GM12878 (cell line): ENCODE results near the gene RECK. TPM values are rescaled to one million over a fixed set of nuclear protein-coding genes. Genes with fewer than 3 reads are reported as not detected.

Experiments
- ATAC-seq: fragments of 200-7000 bp; cut with Tn5 transposase; 3 replicates; pipeline ENCODE4 v1.9.1; 2020; ENCODE audit warnings: mild to moderate bottlenecking, moderate library complexity
- BruUV-seq: library from RNA; stranded (reverse); fragments of 400-500 nt; replicated peaks from 2 replicates; lab custom pipeline; 2021; lab: Mats Ljungman, UMichigan
- CTCF ChIA-PET: fragments of 300-600 bp; sonication (Branson Sonifier 250); formaldehyde crosslinking; extraction: SDS; loops from one replicate; lab custom pipeline; 2021; ENCODE audit warnings: inconsistent platforms; lab: Yijun Ruan, JAX
- POLR2A ChIA-PET: fragments of 350-600 bp; formaldehyde crosslinking; extraction: SDS; loops from one replicate; lab custom pipeline; 2021; ENCODE audit warnings: inconsistent platforms; lab: Charles Lee
- RAD21 ChIA-PET: fragments of 300-600 bp; sonication (Branson Sonifier 250); formaldehyde crosslinking; loops from one replicate; lab custom pipeline; 2023; ENCODE audit warnings: antibody characterized with exemption; ENCODE audit not compliant: unreplicated experiment; lab: Charles Lee
- SMC1A ChIA-PET: fragments of 300-600 bp; sonication (Branson Sonifier 250); formaldehyde crosslinking; loops from one replicate; lab custom pipeline; 2023; ENCODE audit not compliant: unreplicated experiment, uncharacterized antibody; lab: Charles Lee
- DNase-seq: peaks from one replicate; pipeline ENCODE4 v3.0.0-alpha.2; 2011; ENCODE audit warnings: low read depth, low spot score
- FAIRE-seq: peaks from 3 replicates; lab custom pipeline; 2011; peaks lifted over from hg19 to GRCh38; lab: Jason Lieb, UNC
- H2AFZ ChIP-seq: 2 replicates; pipeline ENCODE4 v1.6.0; 2011; ENCODE audit warnings: low read depth, low read length, control low read depth; ENCODE audit not compliant: control insufficient read depth
- H3K27ac ChIP-seq: 2 replicates; pipeline ENCODE4 v1.5.1; 2011; ENCODE audit warnings: control low read depth; ENCODE audit not compliant: control insufficient read depth, insufficient read depth
- H3K27me3 ChIP-seq, 2 experiments: replicated peaks in 1 of 2; 2 replicates each; pipeline versions ENCODE4 v1.6.0 to v1.6.1; 2011; ENCODE audit warnings: low read length in 1 of 2; ENCODE audit not compliant: control insufficient read depth in 2 of 2, insufficient read depth in 2 of 2
- H3K36me3 ChIP-seq, 2 experiments: 2 replicates each; pipeline ENCODE4 v1.5.1; 2011; ENCODE audit warnings: low read length in 1 of 2; ENCODE audit not compliant: control insufficient read depth in 2 of 2, insufficient read depth in 2 of 2
- H3K4me1 ChIP-seq: 2 replicates; pipeline ENCODE4 v1.6.1; 2011; ENCODE audit warnings: mild to moderate bottlenecking, low read length, moderate library complexity, mixed read lengths; ENCODE audit not compliant: control insufficient read depth, insufficient read depth
- H3K4me2 ChIP-seq: 2 replicates; pipeline ENCODE4 v1.6.0; 2011; ENCODE audit warnings: control low read depth; ENCODE audit not compliant: control insufficient read depth, insufficient read depth
- H3K4me3 ChIP-seq: fragments of 200-600 bp; sonication (generic); 2 replicates; pipeline ENCODE4 v1.5.1; 2016
- H3K79me2 ChIP-seq: 2 replicates; pipeline ENCODE4 v1.6.0; 2011; ENCODE audit warnings: low read length; ENCODE audit not compliant: control insufficient read depth, insufficient read depth
- H3K9ac ChIP-seq: 2 replicates; pipeline ENCODE4 v1.8.0; 2011; ENCODE audit warnings: low read length, control low read depth, mixed read lengths; ENCODE audit not compliant: control insufficient read depth, insufficient read depth
- H3K9me3 ChIP-seq: replicated peaks from 3 replicates; pipeline ENCODE4 v1.5.1; 2011; ENCODE audit warnings: mild to moderate bottlenecking, low read length; ENCODE audit not compliant: control insufficient read depth, insufficient read depth
- H4K20me1 ChIP-seq: 2 replicates; pipeline ENCODE4 v1.6.0; 2011; ENCODE audit not compliant: control insufficient read depth, insufficient read depth
- CEBPB ChIP-seq, 2 experiments: fragments of 150-350 bp in 1 of 2; IDR thresholded peaks; 2 replicates each; pipeline ENCODE4 v1.6.1; 2012 to 2014; ENCODE audit warnings: low read depth in 2 of 2, low read length in 2 of 2, borderline replicate concordance in 1 of 2, inconsistent platforms in 1 of 2
- HDAC6 ChIP-seq: fragments of 200-600 bp; sonication (generic); IDR thresholded peaks from one replicate; pipeline ENCODE4 v1.8.0; 2017; ENCODE audit warnings: antibody characterized with exemption; ENCODE audit not compliant: unreplicated experiment
- JUND ChIP-seq: IDR thresholded peaks from 2 replicates; pipeline ENCODE4 v1.6.1; 2012; ENCODE audit warnings: low read depth, mild to moderate bottlenecking, low read length, improper control_type of control experiment, moderate library complexity
- KDM1A ChIP-seq: fragments of 200-600 bp; sonication (generic); IDR thresholded peaks from 2 replicates; pipeline ENCODE4 v1.6.1; 2016; ENCODE audit warnings: borderline replicate concordance
- MYC ChIP-seq: IDR thresholded peaks from 2 replicates; pipeline ENCODE4 v1.6.1; 2011; ENCODE audit warnings: mild to moderate bottlenecking, low read length, moderate library complexity, inconsistent platforms; ENCODE audit not compliant: insufficient read depth, insufficient replicate concordance, insufficient read length, severe bottlenecking
- POLR2AphosphoS2 ChIP-seq: IDR thresholded peaks from 2 replicates; pipeline ENCODE4 v1.6.1; 2011; ENCODE audit warnings: low read depth, mild to moderate bottlenecking, low read length, improper control_type of control experiment, moderate library complexity
- RAD51 ChIP-seq: fragments of 450-650 bp; IDR thresholded peaks from 2 replicates; pipeline ENCODE4 v1.6.1; 2016; ENCODE audit warnings: moderate library complexity, mild to moderate bottlenecking, inconsistent platforms
- RBBP5 ChIP-seq: fragments of 200-600 bp; sonication (generic); conservative IDR thresholded peaks from 2 replicates; pipeline ENCODE4 v1.6.1; 2016
- SMARCA5 ChIP-seq: fragments of 450-650 bp; IDR thresholded peaks from 2 replicates; pipeline ENCODE4 v1.6.1; 2017; ENCODE audit warnings: mild to moderate bottlenecking
- SUPT20H ChIP-seq: IDR thresholded peaks from 2 replicates; pipeline ENCODE4 v1.6.1; 2011; ENCODE audit warnings: low read depth, mild to moderate bottlenecking, low read length, moderate library complexity, borderline replicate concordance; ENCODE audit not compliant: control insufficient read depth
- TCF3 ChIP-seq: IDR thresholded peaks from 2 replicates; pipeline ENCODE4 v1.6.1; 2012; ENCODE audit warnings: low read depth, mild to moderate bottlenecking, low read length, borderline replicate concordance; ENCODE audit not compliant: insufficient read depth
- YBX1 ChIP-seq: fragments of 450-650 bp; IDR thresholded peaks from 2 replicates; pipeline ENCODE4 v1.6.1; 2016; ENCODE audit warnings: antibody characterized with exemption
- ZBTB11 ChIP-seq: fragments of 450-650 bp; formaldehyde crosslinking; IDR thresholded peaks from 2 replicates; pipeline ENCODE4 v1.5.0; 2022; ENCODE audit warnings: mild to moderate bottlenecking, missing genetic modification characterization
- ZBTB4 ChIP-seq: fragments of 450-650 bp; formaldehyde crosslinking; IDR thresholded peaks from 2 replicates; pipeline ENCODE4 v1.4.0; 2022; ENCODE audit warnings: mild to moderate bottlenecking, moderate library complexity
- ZNF207 ChIP-seq: fragments of 450-650 bp; IDR thresholded peaks from 2 replicates; pipeline ENCODE4 v1.6.1; 2014; ENCODE audit warnings: antibody characterized with exemption, mild to moderate bottlenecking, borderline replicate concordance
- ZNF622 ChIP-seq: fragments of 450-650 bp; IDR thresholded peaks from 2 replicates; pipeline ENCODE4 v1.6.1; 2017; ENCODE audit warnings: mild to moderate bottlenecking, inconsistent platforms
- WGBS: methylation state at CpG from one replicate; pipeline ENCODE4 v1.1.6; 2016; ENCODE audit warnings: low lambda C conversion rate; ENCODE audit not compliant: insufficient replicate concordance, insufficient coverage; ENCODE audit errors: missing lambda C conversion rate; 5-methylcytosine and 5-hydroxymethylcytosine counted together
- in situ Hi-C: fragments of 300-500 bp; cut with MboI; formaldehyde crosslinking; loops from 9 replicates; pipeline ENCODE4 v1.14.3; 2018; ENCODE audit warnings: mixed read lengths
- intact Hi-C: fragments of 100-400 bp; cut with micrococcal nuclease; formaldehyde crosslinking; loops from one replicate; pipeline ENCODE4 v1.14.2; 2022; ENCODE audit not compliant: unreplicated experiment
- polyA plus RNA-seq, 11 experiments: library from polyadenylated mRNA; depleted of rRNA in 4 of 11; unstranded in 6 of 11; stranded (reverse) in 5 of 11; fragments of >200 nt; fragmentation: Nextera tagmentation in 4 of 11; fragmentation: Illumina TruSeq in 1 of 11; extraction: Ambion mirVana in 4 of 11; extraction: Trizol in 1 of 11; gene quantifications; 1 replicate in 1 of 11; 2 replicates in 10 of 11; pipeline versions ENCODE4 v1.2.1 to v1.2.3, GENCODE V29; 2011 to 2016; ENCODE audit warnings: inconsistent platforms in 2 of 11, missing spikeins in 2 of 11, low read depth in 1 of 11
- total RNA-seq, 4 experiments: library from RNA; depleted of rRNA in 3 of 4; stranded (reverse); fragments of >200 nt in 3 of 4; fragmentation: Illumina TruSeq in 1 of 4; extraction: Trizol in 1 of 4; gene quantifications; 2 replicates each; pipeline versions ENCODE4 v1.2.1 to v1.2.3, GENCODE V29; 2013 to 2021

The RECK gene
- total and polyA plus RNA-seq, 10 of the 15 experiments (the other 5 are each of a cell fraction or from before 2014, with no cell fraction given) = 0.02 to 0.40 (median 0.13) TPM

- ChIA-PET SMC1A (interaction anchor here (0.9 to 1.5 kb wide), 2 partner anchors 12 to 15 kb away, joined by 3 to 6 read pairs; no protein-coding TSS in a partner anchor), RAD21 (no interaction called here), CTCF (interaction anchor here (1.2 to 5.4 kb wide), 2 partner anchors 11 to 92 kb away, joined by 4 to 98 read pairs; no protein-coding TSS in a partner anchor), POLR2A (no interaction called here)
- in situ Hi-C loops (no loop called here), intact Hi-C loops (no loop called here)
- Histone ChIP-seq H3K9me3 (no peaks in the 10 kb centered on the region; the same call in 2 of the 3 replicates), H4K20me1 (no peaks in the 10 kb centered on the region), H3K4me2 (no peak overlapping the region), H3K4me1 (peaks cover 22% of the 10 kb centered on the region), H2AFZ (no peak overlapping the region), H3K79me2 (no peaks in the 10 kb centered on the region), H3K4me3 (no peak overlapping the region), H3K9ac (no peak overlapping the region), H3K27ac (no peak overlapping the region), H3K36me3 (no peaks in the 10 kb centered on the region), H3K27me3 (peaks cover 0 to 10% of the 10 kb centered on the region in 2 experiments; a peak in 3 of 4 replicates)
- ATAC-seq (no peak), FAIRE-seq (no peak), DNase-seq (no peak)
- no TSS peak for BruUV-seq
- WGBS = 18% methylated on average over 3 of the region's 3 CpGs
- TF ChIP-seq TCF3 (no peak), CEBPB (IDR thresholded peaks at IDR 0.05; ENCODE audit: borderline replicate concordance in 1 of 2, low read depth in 2 of 2, low read length in 2 of 2) (no peak), MYC (no peak), ZBTB4 (CRISPR knock-in tag) (no peak), ZNF207 (no peak), RAD51 (no peak), JUND (no peak), ZBTB11 (CRISPR knock-in tag) (no peak), ZNF622 (no peak), SUPT20H (no peak), YBX1 (no peak), HDAC6 (no peak), RBBP5 (no peak), POLR2AphosphoS2 (no peak), SMARCA5 (no peak), KDM1A (no peak)
These were observed 25.3 kb upstream of the RECK start for GRCh38 chr9:36011379-36011778.
